HG03457 (cell line): Measurements from ENCODE around the gene RPS29.

Experiments used
- ATAC-seq: cut with Tn5 transposase; IDR thresholded peaks from one replicate; pipeline ENCODE4 v1.9.1; 2021; ENCODE audit warnings: moderate number of reproducible peaks; ENCODE audit not compliant: unreplicated experiment

Gene RPS29

DNA sequence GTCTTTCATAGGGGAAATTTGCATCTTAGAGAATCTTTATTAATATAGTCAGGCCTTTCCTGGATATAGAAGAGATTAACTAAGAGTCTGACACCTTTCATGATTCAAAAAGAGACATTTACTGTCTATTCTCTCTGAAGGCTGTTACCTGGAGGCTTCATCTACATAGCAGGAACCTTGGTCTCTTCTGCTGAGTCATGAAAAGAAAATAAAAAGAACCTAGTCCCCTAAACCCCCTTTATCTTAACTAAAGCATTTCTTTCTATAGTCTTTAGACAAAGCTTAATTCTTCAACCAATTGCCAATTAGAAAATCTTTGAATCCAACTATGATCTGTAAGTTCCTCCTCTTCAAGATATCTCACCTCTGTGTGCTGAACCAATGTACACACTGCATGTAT is 33.1 kb downstream of the RPS29 start:
- no peak for ATAC-seq

- no peak for ATAC-seq
Measured at GRCh38 chr14:49551569-49551968, 34.6 kb downstream of the RPS29 start.

DNA sequence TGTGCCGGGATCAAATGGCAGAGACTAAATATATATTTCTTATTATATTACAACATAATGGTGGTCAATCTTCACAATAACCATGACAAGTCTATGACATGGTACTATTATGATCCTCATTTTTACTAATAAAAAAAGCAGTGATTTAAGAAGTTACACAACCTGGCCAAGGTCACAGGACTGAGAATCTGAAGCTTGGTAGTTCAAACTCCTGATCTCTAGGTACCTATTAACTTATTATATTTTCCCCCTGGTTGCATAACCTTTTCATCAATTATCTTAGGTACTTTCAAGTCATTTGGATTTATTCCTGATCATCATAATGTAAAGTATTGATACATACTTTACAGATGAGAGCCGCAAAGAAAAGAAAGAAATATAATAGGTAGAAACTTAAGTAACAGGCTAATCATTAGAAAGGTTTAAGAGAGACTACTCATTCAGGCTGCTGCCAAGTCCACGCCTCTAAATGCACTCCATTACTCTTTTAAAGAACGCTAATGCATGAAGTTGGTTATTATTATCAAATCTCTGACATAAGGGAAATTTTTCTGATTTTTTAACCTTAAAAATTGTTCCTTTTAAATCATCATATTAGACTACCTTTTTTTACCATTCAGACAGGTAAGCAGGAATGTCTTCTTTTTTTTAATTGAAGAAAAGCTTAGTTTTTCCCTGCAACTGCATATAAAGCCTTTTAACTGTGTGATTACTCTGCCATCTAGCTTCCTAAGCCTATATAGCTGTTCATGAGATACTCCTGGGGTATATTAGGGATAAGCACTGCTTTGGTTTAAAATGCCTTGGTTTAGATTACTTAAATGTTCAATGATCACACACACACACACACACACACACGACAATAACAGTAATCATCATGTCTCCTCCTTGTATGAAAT is 35.6 kb downstream of the RPS29 start:
- no peak for ATAC-seq

DNA sequence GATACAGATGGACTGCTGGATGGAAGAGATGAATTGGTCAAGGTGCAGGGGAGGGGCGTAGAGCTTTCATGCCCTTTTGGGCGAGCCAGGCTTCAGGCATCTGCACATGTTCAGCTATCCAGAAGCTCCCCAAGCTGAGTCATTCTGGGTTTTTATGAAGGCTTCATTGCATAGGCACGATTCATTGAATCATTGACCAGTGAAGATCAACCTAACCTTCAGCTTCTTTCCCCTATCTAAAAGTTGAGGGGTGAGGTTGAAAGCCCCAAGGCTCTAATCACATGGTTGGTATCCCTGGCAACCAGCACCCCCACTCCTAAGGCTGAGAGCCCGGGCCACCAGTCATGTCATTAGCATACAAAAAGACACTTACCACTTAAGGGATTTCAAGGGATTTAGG is 36.3 kb downstream of the RPS29 start:
- no peak for ATAC-seq

DNA sequence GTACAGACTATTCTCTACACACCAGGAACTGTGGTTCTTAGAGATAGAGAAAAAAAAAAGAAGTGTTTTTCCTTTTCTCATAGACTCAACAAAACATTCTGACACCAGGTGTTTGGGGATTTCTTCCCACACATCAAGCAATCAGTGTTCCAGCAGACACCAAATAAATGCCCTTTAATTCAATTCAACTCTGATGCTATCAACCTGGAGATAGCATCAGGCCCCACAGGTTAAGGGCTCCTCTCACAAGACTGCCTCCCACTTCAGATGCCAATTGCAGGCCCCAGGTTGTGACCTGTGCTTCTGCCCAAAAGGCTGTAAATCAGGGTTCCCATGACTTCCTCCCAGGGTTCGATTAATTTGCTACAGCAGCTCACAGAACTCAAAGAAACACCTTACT is 36.7 kb downstream of the RPS29 start:
- no peak for ATAC-seq

DNA sequence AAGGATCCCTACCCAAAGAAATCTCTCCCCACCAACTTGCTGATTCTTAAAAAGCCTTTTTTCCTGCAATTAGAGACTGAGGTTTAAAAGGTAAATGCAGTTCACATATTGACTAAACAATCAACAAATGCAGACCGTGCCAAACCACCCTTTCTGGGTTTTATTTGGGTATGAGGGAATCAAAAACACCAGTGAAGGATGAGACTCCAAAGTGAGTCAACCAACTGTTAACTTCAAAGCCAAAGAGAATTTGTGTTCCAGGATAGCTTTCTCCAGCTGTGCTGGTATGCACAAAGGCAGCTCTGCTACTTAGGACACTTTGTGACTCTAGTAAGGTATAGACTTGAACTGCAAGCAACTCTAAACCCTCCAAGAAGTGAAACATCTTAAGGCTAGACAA is 39.4 kb downstream of the RPS29 start:
- ATAC-seq, result no peak

DNA sequence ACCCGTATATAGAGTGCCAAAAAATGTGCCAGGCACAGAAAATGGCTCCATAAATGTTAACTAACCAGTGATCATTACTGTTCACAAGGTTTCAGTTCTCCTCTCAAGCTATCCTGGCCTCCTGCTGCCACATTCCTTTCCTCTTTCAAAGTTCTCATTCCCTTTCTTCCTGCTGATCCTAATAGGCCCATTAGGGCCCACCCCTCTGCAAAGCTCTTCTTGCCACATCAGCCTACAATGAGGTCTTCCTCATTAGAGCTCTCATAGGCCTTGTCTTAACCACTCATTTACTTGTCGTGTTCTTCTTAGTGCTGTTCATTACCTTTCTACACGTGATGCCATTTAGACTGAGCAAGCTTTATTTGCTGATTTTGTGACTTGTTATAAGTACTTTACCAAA is 40.5 kb downstream of the RPS29 start:
- no peak for ATAC-seq

DNA sequence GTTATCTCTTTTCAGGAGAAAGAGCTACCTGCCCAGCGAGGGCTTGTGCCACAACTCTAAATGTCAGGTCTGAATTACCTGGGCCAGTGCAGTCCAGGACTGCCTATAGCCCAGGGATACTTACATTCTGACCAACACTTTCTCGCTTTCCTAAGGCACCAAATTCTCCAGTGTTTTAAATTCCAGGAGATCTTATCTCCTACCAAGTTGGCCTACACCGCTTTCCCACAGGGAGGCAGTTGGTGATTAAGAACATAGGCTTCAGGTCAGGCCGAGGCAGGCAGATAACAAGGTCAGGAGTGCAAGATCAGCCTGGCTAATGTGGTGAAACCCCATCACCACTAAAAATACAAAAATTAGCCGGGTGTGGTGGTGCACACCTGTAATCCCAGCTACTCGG is 41.1 kb downstream of the RPS29 start:
- no peak for ATAC-seq

DNA sequence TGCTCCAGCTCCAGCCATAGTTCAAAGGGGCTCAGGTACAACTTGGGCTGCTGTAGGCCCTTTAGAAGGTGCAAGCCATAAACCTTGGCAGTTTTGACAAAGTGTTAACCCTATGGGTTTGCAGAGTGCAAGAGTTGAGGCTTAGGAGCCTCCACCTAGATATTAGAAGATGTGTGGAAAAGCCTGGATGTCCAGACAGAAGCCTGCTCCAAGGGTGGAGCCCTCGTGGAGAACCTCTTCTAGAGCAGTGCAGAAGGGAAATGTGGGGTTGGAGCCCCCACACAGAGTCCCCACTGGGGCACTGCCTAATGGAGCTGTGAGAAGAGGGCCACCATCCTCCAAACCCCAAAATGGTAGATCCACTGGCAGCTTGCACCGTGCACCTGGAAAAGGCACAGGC is 45.1 kb downstream of the RPS29 start:
- ATAC-seq, result no peak

- ATAC-seq, result no peak
Measured at GRCh38 chr14:49538852-49539251, 47.3 kb downstream of the RPS29 start.
